K562 treated with DMSO at 1 percent for 4 hours (cell line): ENCODE results near the gene ANKRD13D. TPM values are rescaled to one million over a fixed set of nuclear protein-coding genes. Genes with fewer than 3 reads are reported as not detected.

Experiments used
- total RNA-seq: library from RNA; unstranded; fragments of 300-600 nt; gene quantifications from 2 replicates; pipeline ENCODE4 v1.2.3, GENCODE V29; 2022; ENCODE audit not compliant: insufficient read depth

The ANKRD13D gene
- 40.8 and 46.3 TPM in 2 replicates for total RNA-seq

DNA sequence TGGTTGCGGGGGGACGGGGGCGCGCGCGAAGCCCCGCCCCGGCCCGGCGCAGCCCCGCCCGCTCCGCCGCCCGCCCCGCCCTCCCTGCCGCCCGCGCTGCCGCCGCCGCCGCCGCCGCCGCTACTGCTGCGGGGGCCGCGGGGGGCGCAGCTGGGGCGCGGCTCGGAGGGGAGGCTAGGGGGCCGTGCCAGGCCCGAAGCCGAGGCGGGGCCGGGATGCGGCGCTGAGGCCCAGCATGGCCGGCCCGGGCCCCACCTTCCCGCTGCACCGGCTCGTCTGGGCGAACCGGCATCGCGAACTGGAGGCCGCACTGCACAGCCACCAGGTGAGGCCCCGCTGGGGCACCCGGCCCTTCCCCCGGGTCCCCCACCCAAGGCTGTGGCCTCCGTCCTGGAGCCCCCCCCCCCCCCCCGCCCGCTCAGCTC, at the start of gene ANKRD13D:
Gene ANKRD13D (plus strand): TSS at position 78 of the 425 bp plus-strand sequence. CDS start 158 bp downstream, at position 236.

GRCh38 chr11:67266449-67267187, 22.5 kb upstream of the ANKRD13D start, which contains the start of gene GRK2:
Gene GRK2 (plus strand): TSS chr11:67266473. CDS start chr11:67266700, 227 bp downstream.

GRCh38 chr11:67303132-67303834, 14.2 kb downstream of the ANKRD13D start, which contains the start of gene SSH3:
Gene SSH3 (plus strand): TSS chr11:67303530. CDS start chr11:67303626, 96 bp downstream.

Other genes with a start within 250 kb of the ANKRD13D start
- not detected in 2 replicates for gene RHOD, start 232.5 kb upstream of the ANKRD13D start, total RNA-seq
- gene KDM2A, start 170.0 kb upstream of the ANKRD13D start, total RNA-seq: 26.2 and 31.4 TPM in 2 replicates
- 131 and 142 TPM in 2 replicates for gene GRK2, start 22.8 kb upstream of the ANKRD13D start, total RNA-seq
- 3.9 and 8.5 TPM in 2 replicates for gene SSH3, start 14.2 kb downstream of the ANKRD13D start, total RNA-seq
- 82.5 and 123 TPM in 2 replicates for gene POLD4, start 64.2 kb downstream of the ANKRD13D start, total RNA-seq
- 1.0 and 1.2 TPM in 2 replicates for gene CLCF1, start 84.3 kb downstream of the ANKRD13D start, total RNA-seq
- 38.7 and 39.2 TPM in 2 replicates for gene RAD9A, start 102.7 kb downstream of the ANKRD13D start, total RNA-seq
- 321 and 325 TPM in 2 replicates for gene PPP1CA, start 112.6 kb downstream of the ANKRD13D start, total RNA-seq
- gene TBC1D10C, start 114.8 kb downstream of the ANKRD13D start, total RNA-seq: 1.4 and 1.7 TPM in 2 replicates
- gene CARNS1, start 126.4 kb downstream of the ANKRD13D start, total RNA-seq: not detected in 2 replicates
- 72.1 and 83.4 TPM in 2 replicates for gene RPS6KB2, start 139.2 kb downstream of the ANKRD13D start, total RNA-seq
- 2.1 and 2.5 TPM in 2 replicates for gene PTPRCAP, start 148.4 kb downstream of the ANKRD13D start, total RNA-seq
- gene CORO1B, start 154.2 kb downstream of the ANKRD13D start, total RNA-seq: 222 and 228 TPM in 2 replicates
- gene GPR152, start 163.4 kb downstream of the ANKRD13D start, total RNA-seq: not detected in 2 replicates
- gene CABP4, start 166.1 kb downstream of the ANKRD13D start, total RNA-seq: not detected in 2 replicates
- 44.8 and 54.3 TPM in 2 replicates for gene TMEM134, start 179.9 kb downstream of the ANKRD13D start, total RNA-seq
- 111 and 127 TPM in 2 replicates for gene AIP, start 193.7 kb downstream of the ANKRD13D start, total RNA-seq
- 39.7 and 47.4 TPM in 2 replicates for gene PITPNM1, start 216.1 kb downstream of the ANKRD13D start, total RNA-seq
- gene CDK2AP2, start 218.9 kb downstream of the ANKRD13D start, total RNA-seq: 117 and 122 TPM in 2 replicates
- gene CABP2, start 234.1 kb downstream of the ANKRD13D start, total RNA-seq: not detected in 2 replicates